H1 (cell line): ENCODE data around the gene TMEM121B. TPM values are rescaled to one million over a fixed set of nuclear protein-coding genes. Genes with fewer than 3 reads are reported as not detected.

Experiments
- ATF3 ChIP-seq: IDR thresholded peaks from 2 replicates; pipeline ENCODE4 v1.6.1; 2011; ENCODE audit warnings: low read depth, mild to moderate bottlenecking, low read length; ENCODE audit not compliant: insufficient read depth
- CHD7 ChIP-seq: fragments of 300-600 bp; sonication (generic); IDR thresholded peaks from 2 replicates; pipeline ENCODE4 v1.7.1; 2012; ENCODE audit warnings: low read length, moderate library complexity, mild to moderate bottlenecking, inconsistent platforms; ENCODE audit not compliant: insufficient replicate concordance
- KDM5A ChIP-seq: fragments of 200-600 bp; IDR thresholded peaks from 2 replicates; pipeline ENCODE4 v1.7.1; 2012; ENCODE audit warnings: mild to moderate bottlenecking, low read length, inconsistent platforms, mixed read lengths
- SAP30 ChIP-seq: fragments of 300-600 bp; sonication (generic); IDR thresholded peaks from 2 replicates; pipeline ENCODE4 v1.7.1; 2012; ENCODE audit warnings: low read length, moderate library complexity, mild to moderate bottlenecking, inconsistent platforms; ENCODE audit not compliant: insufficient read depth, insufficient replicate concordance
- SRF ChIP-seq: IDR thresholded peaks from 2 replicates; pipeline ENCODE4 v1.6.1; 2011; ENCODE audit warnings: mild to moderate bottlenecking, low read depth, low read length, moderate library complexity
- ZNF274 ChIP-seq: IDR thresholded peaks from 2 replicates; pipeline ENCODE4 v1.7.0; 2012; ENCODE audit warnings: low read length, borderline replicate concordance; ENCODE audit errors: extremely low read depth
- polyA plus RNA-seq, 7 experiments: library from polyadenylated mRNA; depleted of rRNA in 3 of 7; stranded (reverse) in 5 of 7; unstranded in 2 of 7; fragments of >200 nt in 5 of 7; fragments of 200-250 nt in 2 of 7; gene quantifications; 1 replicate in 5 of 7; 2 replicates in 1 of 7; 4 replicates in 1 of 7; pipeline versions ENCODE4 v1.2.1 to v1.2.3, GENCODE V29; 2011 to 2013; ENCODE audit warnings: missing spikeins in 2 of 7, mixed read lengths in 2 of 7
- total RNA-seq: library from RNA; stranded (reverse); fragmentation: NEBNext Ultra II Directional; extraction: Animal tissue kit (Norgen Biotek cat#: 25700); gene quantifications from 2 replicates; pipeline ENCODE4 v1.2.1, GENCODE V29; 2021

Gene TMEM121B
- total and polyA plus RNA-seq, 2 of the 8 experiments (the other 6 are each of a cell fraction or from before 2014, with no cell fraction given), result 4.3 to 6.9 TPM

- no peak for TF ChIP-seq CHD7
- TF ChIP-seq SRF, result no peak
- no peak for TF ChIP-seq KDM5A
- no peak for TF ChIP-seq ZNF274
- TF ChIP-seq ATF3, result no peak
- no peak for TF ChIP-seq SAP30
These were observed 16.8 kb upstream of the TMEM121B start (continued) for GRCh38 chr22:17137861-17138425.
